Activated effector memory CD4-positive, alpha-beta T cell treated with anti-CD3 and anti-CD28 coated beads, Interleukin-2, amount 50 U/mL, for 16 hours (primary cell): ENCODE results near the gene CCNK.

Experiments used
- DNase-seq: peaks from one replicate; pipeline ENCODE4 v3.0.0-alpha.2; 2020

The CCNK gene

GRCh38 chr14:99556134-99556791, 75.1 kb downstream of the CCNK start:
- no peak for DNase-seq

DNA sequence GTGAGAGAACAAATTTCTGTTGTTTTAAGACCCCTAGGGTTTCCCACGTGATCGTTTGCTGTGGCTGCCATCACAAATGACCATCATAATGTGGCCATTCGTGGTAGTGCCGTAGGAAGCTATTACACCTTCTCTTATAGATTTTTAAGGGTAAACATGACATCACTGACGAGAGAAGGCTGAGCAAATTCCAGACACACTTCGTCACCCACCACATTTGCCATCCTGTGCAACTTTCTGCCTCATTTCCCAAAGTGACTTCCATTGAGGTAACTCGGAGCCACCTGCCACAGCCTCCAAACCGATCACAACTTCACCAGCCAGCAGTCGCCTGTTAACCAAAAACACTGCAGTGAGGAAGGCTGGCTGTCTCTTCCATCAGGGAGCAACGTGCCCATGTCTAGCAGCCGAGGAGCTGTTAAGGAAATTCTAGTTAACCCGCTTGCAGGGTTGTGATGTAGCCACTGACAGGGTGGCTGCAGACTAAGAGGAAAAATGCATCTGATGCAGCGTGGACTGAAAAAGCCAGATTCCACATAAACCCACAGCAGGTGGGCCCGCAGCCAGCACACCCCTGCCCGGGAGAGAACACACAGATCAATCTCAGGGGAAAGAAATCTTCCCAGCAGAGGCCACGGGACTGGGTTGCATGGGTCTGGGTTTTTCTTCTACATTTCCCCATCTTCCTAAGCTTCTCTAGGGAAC, 78.2 kb downstream of the CCNK start:
- DNase-seq, result no peak

- DNase-seq, result no peak
These were observed 79.2 kb downstream of the CCNK start for GRCh38 chr14:99560403-99560802.

GRCh38 chr14:99560922-99561683, 79.9 kb downstream of the CCNK start:
- no peak for DNase-seq

GRCh38 chr14:99561864-99562263, 80.7 kb downstream of the CCNK start:
- DNase-seq, result no peak
